B cell (primary cell): ENCODE data around the gene PFDN2.

ENCODE experiments used
- EZH2 ChIP-seq: IDR thresholded peaks from 2 replicates; pipeline ENCODE4 v1.6.1; 2012; ENCODE audit warnings: borderline replicate concordance, low read depth, mild to moderate bottlenecking, moderate library complexity, low read length; ENCODE audit not compliant: insufficient read depth, poor library complexity, severe bottlenecking
- TF ChIP-seq, protein P1 (sequence below): fragments of 200-600 bp; IDR thresholded peaks from one replicate; pipeline ENCODE4 v1.8.0; 2022; ENCODE audit warnings: antibody characterized with exemption, mild to moderate bottlenecking

- TF ChIP-seq, protein P1, sequence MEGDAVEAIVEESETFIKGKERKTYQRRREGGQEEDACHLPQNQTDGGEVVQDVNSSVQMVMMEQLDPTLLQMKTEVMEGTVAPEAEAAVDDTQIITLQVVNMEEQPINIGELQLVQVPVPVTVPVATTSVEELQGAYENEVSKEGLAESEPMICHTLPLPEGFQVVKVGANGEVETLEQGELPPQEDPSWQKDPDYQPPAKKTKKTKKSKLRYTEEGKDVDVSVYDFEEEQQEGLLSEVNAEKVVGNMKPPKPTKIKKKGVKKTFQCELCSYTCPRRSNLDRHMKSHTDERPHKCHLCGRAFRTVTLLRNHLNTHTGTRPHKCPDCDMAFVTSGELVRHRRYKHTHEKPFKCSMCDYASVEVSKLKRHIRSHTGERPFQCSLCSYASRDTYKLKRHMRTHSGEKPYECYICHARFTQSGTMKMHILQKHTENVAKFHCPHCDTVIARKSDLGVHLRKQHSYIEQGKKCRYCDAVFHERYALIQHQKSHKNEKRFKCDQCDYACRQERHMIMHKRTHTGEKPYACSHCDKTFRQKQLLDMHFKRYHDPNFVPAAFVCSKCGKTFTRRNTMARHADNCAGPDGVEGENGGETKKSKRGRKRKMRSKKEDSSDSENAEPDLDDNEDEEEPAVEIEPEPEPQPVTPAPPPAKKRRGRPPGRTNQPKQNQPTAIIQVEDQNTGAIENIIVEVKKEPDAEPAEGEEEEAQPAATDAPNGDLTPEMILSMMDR = no peak
- TF ChIP-seq EZH2 = no peak
Measured at GRCh38 chr1:161130266-161130665, 12.4 kb upstream of the PFDN2 start.
